HepG2 (cell line): ENCODE measurements around the gene FMR1. TPM values are rescaled to one million over a fixed set of nuclear protein-coding genes. Genes with fewer than 3 reads are reported as not detected.

ENCODE experiments used
- ATAC-seq: fragments of 200-7000 bp; cut with Tn5 transposase; 3 replicates; pipeline ENCODE4 v1.9.1; 2020; ENCODE audit warnings: mild to moderate bottlenecking, moderate library complexity
- BruUV-seq: library from RNA; stranded (reverse); fragments of 400-500 nt; replicated peaks from 2 replicates; lab custom pipeline; 2021; lab: Mats Ljungman, UMichigan
- CTCF ChIA-PET: fragments of 300-600 bp; formaldehyde crosslinking; extraction: SDS; loops from one replicate; lab custom pipeline; 2021; ENCODE audit warnings: low total read pairs, inconsistent platforms, low intra/inter-chr PET ratio; lab: Yijun Ruan, JAX
- POLR2A ChIA-PET: fragments of 350-600 bp; sonication (Branson Sonifier 250); formaldehyde crosslinking; loops from one replicate; lab custom pipeline; 2020; ENCODE audit warnings: antibody characterized with exemption, inconsistent platforms; lab: Yijun Ruan, JAX
- DNase-seq: peaks from one replicate; pipeline ENCODE4 v3.0.0-alpha.2; 2015; ENCODE audit warnings: low spot score
- FAIRE-seq: peaks from 3 replicates; lab custom pipeline; 2011; peaks lifted over from hg19 to GRCh38; lab: Jason Lieb, UNC
- H2AFZ ChIP-seq: one replicate; pipeline ENCODE4 v1.6.1; 2011; ENCODE audit warnings: low read length, inconsistent platforms
- H3K27ac ChIP-seq: fragments of 300-600 bp; 3 replicates; pipeline ENCODE4 v1.8.0; 2011; ENCODE audit warnings: mixed run types, mild to moderate bottlenecking, mixed read lengths, low read length, inconsistent platforms; ENCODE audit not compliant: insufficient read depth; ENCODE audit errors: extremely low read length
- H3K27me3 ChIP-seq, 2 experiments: fragments of 200-600 bp in 1 of 2; 2 replicates in 1 of 2; 3 replicates in 1 of 2; pipeline versions ENCODE4 v1.6.0 to v1.8.0; 2011; ENCODE audit warnings: low read length in 2 of 2, mild to moderate bottlenecking in 2 of 2, moderate library complexity in 2 of 2, inconsistent platforms in 1 of 2; ENCODE audit not compliant: insufficient read depth in 2 of 2, control insufficient read depth in 1 of 2
- H3K36me3 ChIP-seq, 2 experiments: fragments of 200-600 bp in 1 of 2; replicated peaks in 1 of 2; 2 replicates in 1 of 2; 3 replicates in 1 of 2; pipeline versions ENCODE4 v1.5.1 to v1.8.0; 2011; ENCODE audit warnings: low read length in 2 of 2, inconsistent platforms in 1 of 2; ENCODE audit not compliant: insufficient read depth in 2 of 2, control insufficient read depth in 1 of 2
- H3K4me1 ChIP-seq: 2 replicates; pipeline ENCODE4 v1.5.1; 2012; ENCODE audit warnings: low read length, inconsistent platforms; ENCODE audit not compliant: insufficient read depth
- H3K4me2 ChIP-seq: 2 replicates; pipeline ENCODE4 v1.6.0; 2011; ENCODE audit warnings: low read depth, low read length, inconsistent platforms
- H3K4me3 ChIP-seq, 3 experiments: fragments of 200-600 bp in 1 of 3; sonication (generic), shearing (Covaris generic) in 1 of 3; replicated peaks in 1 of 3; 2 replicates each; pipeline ENCODE4 v1.5.1; 2011 to 2016; ENCODE audit warnings: low read length in 3 of 3, inconsistent platforms in 2 of 3, low read depth in 2 of 3, mild to moderate bottlenecking in 2 of 3, control low read depth in 1 of 3, mixed read lengths in 1 of 3; ENCODE audit not compliant: insufficient read depth in 1 of 3
- H3K79me2 ChIP-seq: one replicate; pipeline ENCODE4 v1.6.1; 2011; ENCODE audit warnings: low read length, inconsistent platforms; ENCODE audit not compliant: insufficient read depth
- H3K9ac ChIP-seq: 2 replicates; pipeline ENCODE4 v1.6.0; 2011; ENCODE audit warnings: mild to moderate bottlenecking, low read depth, low read length, inconsistent platforms; ENCODE audit not compliant: insufficient read depth
- H3K9me3 ChIP-seq: 2 replicates; pipeline ENCODE4 v1.5.1; 2012; ENCODE audit warnings: mild to moderate bottlenecking, low read length
- H4K20me1 ChIP-seq: 2 replicates; pipeline ENCODE4 v1.6.0; 2011; ENCODE audit warnings: inconsistent platforms, mild to moderate bottlenecking, low read length, moderate library complexity; ENCODE audit not compliant: insufficient read depth
- CBX5 ChIP-seq: sonication (generic); formaldehyde crosslinking; IDR thresholded peaks from 2 replicates; pipeline ENCODE4 v1.4.0; 2020; ENCODE audit warnings: missing genetic modification reagents, borderline replicate concordance
- FOXM1 ChIP-seq: sonication (generic); formaldehyde crosslinking; IDR thresholded peaks from 2 replicates; pipeline ENCODE4 v1.5.0; 2020; ENCODE audit warnings: missing genetic modification reagents
- GZF1 ChIP-seq: sonication (generic); formaldehyde crosslinking; IDR thresholded peaks from 2 replicates; pipeline ENCODE4 v1.5.1; 2020; ENCODE audit warnings: mild to moderate bottlenecking, missing genetic modification reagents
- MAX ChIP-seq: IDR thresholded peaks from 2 replicates; pipeline ENCODE4 v1.6.1; 2012; ENCODE audit warnings: inconsistent platforms
- MLLT10 ChIP-seq: sonication (generic); formaldehyde crosslinking; IDR thresholded peaks from 2 replicates; pipeline ENCODE4 v1.4.0; 2020; ENCODE audit warnings: missing genetic modification reagents
- PHF8 ChIP-seq: sonication (generic); formaldehyde crosslinking; IDR thresholded peaks from 2 replicates; pipeline ENCODE4 v1.5.0; 2020; ENCODE audit warnings: missing genetic modification reagents
- PLSCR1 ChIP-seq: sonication (generic); formaldehyde crosslinking; IDR thresholded peaks from 2 replicates; pipeline ENCODE4 v1.5.0; 2020; ENCODE audit warnings: missing genetic modification reagents, mild to moderate bottlenecking, borderline replicate concordance
- POLR2G ChIP-seq: fragments of 200-400 bp; formaldehyde crosslinking; IDR thresholded peaks from 2 replicates; pipeline ENCODE4 v1.6.1; 2018; ENCODE audit warnings: mild to moderate bottlenecking, low read depth, low read length, moderate library complexity
- PREB ChIP-seq: sonication (generic); formaldehyde crosslinking; IDR thresholded peaks from 2 replicates; pipeline ENCODE4 v1.4.0; 2020; ENCODE audit warnings: missing genetic modification reagents
- ZBTB33 ChIP-seq: sonication (generic); formaldehyde crosslinking; IDR thresholded peaks from 2 replicates; pipeline ENCODE4 v1.4.0; 2020; ENCODE audit warnings: missing genetic modification reagents
- ZFP91 ChIP-seq: sonication (generic); formaldehyde crosslinking; IDR thresholded peaks from 2 replicates; pipeline ENCODE4 v1.9.0; 2022; ENCODE audit warnings: missing genetic modification reagents, mild to moderate bottlenecking, borderline replicate concordance
- ZNF451 ChIP-seq: sonication (generic); formaldehyde crosslinking; IDR thresholded peaks from 2 replicates; pipeline ENCODE4 v1.5.0; 2020; ENCODE audit warnings: mild to moderate bottlenecking, missing genetic modification reagents
- ZNF547 ChIP-seq: sonication (generic); formaldehyde crosslinking; IDR thresholded peaks from 2 replicates; pipeline ENCODE4 v1.5.1; 2020; ENCODE audit warnings: mild to moderate bottlenecking, missing genetic modification reagents
- ZNF605 ChIP-seq: sonication (generic); formaldehyde crosslinking; IDR thresholded peaks from 2 replicates; pipeline ENCODE4 v1.8.0; 2022; ENCODE audit warnings: mild to moderate bottlenecking, missing genetic modification reagents
- WGBS: methylation state at CpG from one replicate; pipeline ENCODE4 v1.1.6; 2017; ENCODE audit warnings: low lambda C conversion rate; 5-methylcytosine and 5-hydroxymethylcytosine counted together
- in situ Hi-C: cut with HindIII; loops from 2 replicates; pipeline ENCODE4 v1.10.0; 2017; ENCODE audit warnings: low pct_unique_long_range_greater_than_20kb; ENCODE audit not compliant: extremely low pct_ligation_motif_present
- intact Hi-C: fragments of 100-400 bp; cut with micrococcal nuclease; formaldehyde crosslinking; loops from one replicate; pipeline ENCODE4 v1.10.0; 2022; ENCODE audit not compliant: unreplicated experiment
- polyA plus RNA-seq, 8 experiments: library from polyadenylated mRNA; depleted of rRNA in 3 of 8; stranded (reverse) in 7 of 8; unstranded in 1 of 8; fragments of >200 nt; fragmentation: Illumina TruSeq in 4 of 8; extraction: Trizol in 4 of 8; gene quantifications; 2 replicates each; pipeline versions ENCODE4 v1.2.1 to v1.2.3, GENCODE V29; 2011 to 2016; ENCODE audit warnings: low read depth in 4 of 8, missing spikeins in 1 of 8, mixed read lengths in 1 of 8; ENCODE audit not compliant: insufficient read depth in 1 of 8
- total RNA-seq, 5 experiments: library from RNA; depleted of rRNA; stranded (reverse); fragments of >200 nt; fragmentation: Illumina TruSeq; extraction: Trizol; gene quantifications; 2 replicates each; pipeline ENCODE4 v1.2.3, GENCODE V29; 2016; ENCODE audit warnings: low read depth in 1 of 5

Gene FMR1
- total and polyA plus RNA-seq, 2 of the 13 experiments (the other 11 are each of a cell fraction or from before 2014, with no cell fraction given) = 27.8 to 49.6 TPM

GRCh38 chrX:147927256-147927655, 15.5 kb downstream of the FMR1 start:
- Histone ChIP-seq H3K27me3 (no peaks in the 10 kb centered on the region), H3K79me2 (peaks cover 22% of the 10 kb centered on the region), H3K9ac (no peak overlapping the region), H3K9me3 (no peaks in the 10 kb centered on the region), H2AFZ (no peak overlapping the region), H3K4me3 (no peak overlapping the region), H3K4me2 (no peak overlapping the region), H3K27ac (no peak overlapping the region), H4K20me1 (no peaks in the 10 kb centered on the region), H3K4me1 (peaks cover 34% of the 10 kb centered on the region), H3K36me3 (peaks cover 3 to 14% of the 10 kb centered on the region in 2 experiments; a peak in 1 of 5 replicates)
- 90% methylated on average over 4 of the region's 4 CpGs for WGBS
- TF ChIP-seq PHF8 (no peak), PLSCR1 (no peak), GZF1 (CRISPR knock-in tag) (no peak), MLLT10 (CRISPR knock-in tag) (no peak)
- ChIA-PET POLR2A (no interaction called here), CTCF (no interaction called here)
- ATAC-seq (no peak), FAIRE-seq (no peak), DNase-seq (no peak)
- in situ Hi-C loops = no loop called here
- BruUV-seq = no TSS peak
- intact Hi-C loops = no loop called here

GRCh38 chrX:147933815-147934214, 22.1 kb downstream of the FMR1 start:
- POLR2A ChIA-PET = no interaction called here
- ATAC-seq = no peak
- no peak for FAIRE-seq
- Histone ChIP-seq H3K4me3 (no peak overlapping the region), H3K27me3 (no peaks in the 10 kb centered on the region), H4K20me1 (no peaks in the 10 kb centered on the region), H3K4me2 (no peak overlapping the region), H3K4me1 (no peaks in the 10 kb centered on the region), H2AFZ (no peak overlapping the region), H3K27ac (no peak overlapping the region), H3K36me3 (peaks cover 1 to 26% of the 10 kb centered on the region in 2 experiments; a peak in 2 of 5 replicates), H3K9me3 (no peaks in the 10 kb centered on the region), H3K79me2 (no peaks in the 10 kb centered on the region), H3K9ac (no peak overlapping the region)
- intact Hi-C loops (loop anchor here (1.0 kb wide), 1 partner anchor 18 kb away; no protein-coding TSS in a partner anchor), in situ Hi-C loops (no loop called here)
- 81% methylated on average over 1 of the region's 1 CpG for WGBS
- no peak for DNase-seq
- CTCF ChIA-PET = no interaction called here
- no TSS peak for BruUV-seq
- TF ChIP-seq FOXM1 (CRISPR knock-in tag) (no peak), PREB (CRISPR knock-in tag) (no peak), ZNF547 (no peak), ZNF605 (CRISPR knock-in tag) (no peak), ZFP91 (CRISPR knock-in tag) (no peak), MAX (no peak), CBX5 (CRISPR knock-in tag) (no peak), ZBTB33 (CRISPR knock-in tag) (no peak), ZNF451 (CRISPR knock-in tag) (no peak), POLR2G (no peak)
